ENCODE measurements around the gene MSH5.

MSH5 gene

GRCh38 chr6:31761343-31761742 lies 21.5 kb downstream of the MSH5 start:
- no peak for DNase-seq

- no peak for DNase-seq
Observed at GRCh38 chr6:31762356-31762755, 22.6 kb downstream of the MSH5 start, which contains the start of gene SAPCD1. Gene SAPCD1 (plus strand): TSS chr6:31762656. CDS start chr6:31763055, 399 bp downstream.

- no peak for DNase-seq
Observed at GRCh38 chr6:31762878-31763618, 23.2 kb downstream of the MSH5 start.

GRCh38 chr6:31763619-31763940 lies 23.8 kb downstream of the MSH5 start:
- DNase-seq = no peak

GRCh38 chr6:31764198-31764597 lies 24.4 kb downstream of the MSH5 start:
- no peak for DNase-seq

GRCh38 chr6:31765559-31765909 lies 25.7 kb downstream of the MSH5 start:
- no peak for DNase-seq

- DNase-seq = no peak
Observed at GRCh38 chr6:31765910-31766794, 26.3 kb downstream of the MSH5 start.

GRCh38 chr6:31767096-31767645 lies 27.4 kb downstream of the MSH5 start:
- DNase-seq = no peak

GRCh38 chr6:31768363-31769257 lies 28.8 kb downstream of the MSH5 start:
- no peak for DNase-seq

GRCh38 chr6:31769684-31770371 lies 30.0 kb downstream of the MSH5 start:
- peak; percentile 25 to 74 (median 66) for DNase-seq

GRCh38 chr6:31770860-31771259 lies 31.1 kb downstream of the MSH5 start:
- peak in 1 of 6 experiments; percentile 7 for DNase-seq

- peak in 4 of 6 experiments; percentile 5 to 63 (median 22) for DNase-seq
Observed at GRCh38 chr6:31771992-31772358, 32.2 kb downstream of the MSH5 start.

- DNase-seq = no peak
Observed at GRCh38 chr6:31775184-31775583, 35.4 kb downstream of the MSH5 start.

GRCh38 chr6:31775633-31776484 lies 36.1 kb downstream of the MSH5 start:
- no peak for DNase-seq

- no peak for DNase-seq
Observed at GRCh38 chr6:31776485-31776988, 36.7 kb downstream of the MSH5 start.

GRCh38 chr6:31776989-31777666 lies 37.3 kb downstream of the MSH5 start, which contains the start of gene VWA7:
Gene VWA7 (minus strand): TSS chr6:31777328. CDS start chr6:31776779, 549 bp downstream.
- DNase-seq = peak in 5 of 6 experiments; percentile 13 to 41 (median 19)

- DNase-seq = no peak
Observed at GRCh38 chr6:31777667-31778050, 37.9 kb downstream of the MSH5 start.

GRCh38 chr6:31778193-31778592 lies 38.4 kb downstream of the MSH5 start:
- DNase-seq = no peak

- DNase-seq = no peak
Observed at GRCh38 chr6:31778999-31779885, 39.4 kb downstream of the MSH5 start.
